CD14-positive monocyte (primary cell): ENCODE measurements around the gene DUOXA1. TPM values are rescaled to one million over a fixed set of nuclear protein-coding genes. Genes with fewer than 3 reads are reported as not detected.

Experiments used
- DNase-seq, 3 donors: peaks; one replicate each; pipeline ENCODE4 v3.0.0-alpha.2; 2011 to 2022
- H2AFZ ChIP-seq: 2 replicates; pipeline ENCODE4 v1.6.0; 2012; ENCODE audit warnings: mild to moderate bottlenecking, low read depth, low read length, inconsistent platforms; ENCODE audit not compliant: insufficient read depth, poor library complexity, severe bottlenecking
- H3K27ac ChIP-seq, 2 donors: 1 replicate in 1 of 2; 2 replicates in 1 of 2; pipeline ENCODE4 v1.5.1; 2012 to 2013; ENCODE audit warnings: low read length in 2 of 2, control low read depth in 1 of 2, inconsistent platforms in 1 of 2, low read depth in 1 of 2, mild to moderate bottlenecking in 1 of 2
- H3K27me3 ChIP-seq, 2 donors: one replicate each; pipeline versions ENCODE4 v1.6.0 to v1.6.1; 2011 to 2013; ENCODE audit warnings: low read length in 2 of 2; ENCODE audit not compliant: control insufficient read depth in 2 of 2, insufficient read depth in 2 of 2
- H3K36me3 ChIP-seq, 2 donors: replicated peaks in 1 of 2; 1 replicate in 1 of 2; 2 replicates in 1 of 2; pipeline versions ENCODE4 v1.5.1 to v1.6.1; 2012 to 2013; ENCODE audit warnings: low read length in 2 of 2, control low read depth in 1 of 2, inconsistent platforms in 1 of 2, mild to moderate bottlenecking in 1 of 2; ENCODE audit not compliant: insufficient read depth in 2 of 2, control insufficient read depth in 1 of 2
- H3K4me1 ChIP-seq, 2 donors: 1 replicate in 1 of 2; 2 replicates in 1 of 2; pipeline versions ENCODE4 v1.5.1 to v1.6.1; 2012 to 2013; ENCODE audit warnings: low read length in 2 of 2, control low read depth in 1 of 2, inconsistent platforms in 1 of 2, mild to moderate bottlenecking in 1 of 2, moderate library complexity in 1 of 2; ENCODE audit not compliant: insufficient read depth in 2 of 2, control insufficient read depth in 1 of 2
- H3K4me2 ChIP-seq: replicated peaks from 2 replicates; pipeline ENCODE3; 2012; ENCODE audit warnings: low read length, moderate library complexity, mild to moderate bottlenecking; ENCODE audit not compliant: poor library complexity, severe bottlenecking; ENCODE audit errors: extremely low read depth
- H3K4me3 ChIP-seq, 3 experiments: fragments of 200-600 bp in 1 of 3; sonication (generic) in 1 of 3; replicated peaks in 1 of 3; 1 replicate in 2 of 3; 2 replicates in 1 of 3; pipeline ENCODE4 v1.5.1; 2011 to 2013; ENCODE audit warnings: low read length in 3 of 3, mild to moderate bottlenecking in 3 of 3, control low read depth in 2 of 3, low read depth in 2 of 3, inconsistent platforms in 1 of 3, moderate library complexity in 1 of 3
- H3K79me2 ChIP-seq: 2 replicates; pipeline ENCODE4 v1.6.0; 2012; ENCODE audit warnings: mild to moderate bottlenecking, control low read depth, inconsistent platforms, low read length, moderate library complexity; ENCODE audit not compliant: insufficient read depth
- H3K9ac ChIP-seq: 2 replicates; pipeline ENCODE4 v1.6.0; 2017; ENCODE audit warnings: low read length, mild to moderate bottlenecking; ENCODE audit not compliant: insufficient read depth, poor library complexity, severe bottlenecking
- H3K9me3 ChIP-seq, 2 donors: replicated peaks in 1 of 2; 1 replicate in 1 of 2; 2 replicates in 1 of 2; pipeline versions ENCODE4 v1.5.1 to v1.6.1; 2012 to 2013; ENCODE audit warnings: low read length in 2 of 2, control low read depth in 1 of 2; ENCODE audit not compliant: control insufficient read depth in 1 of 2, insufficient read depth in 1 of 2
- H4K20me1 ChIP-seq: 2 replicates; pipeline ENCODE4 v1.6.0; 2012; ENCODE audit warnings: mild to moderate bottlenecking, low read length, control low read depth, moderate library complexity; ENCODE audit not compliant: insufficient read depth
- H3K27ac Mint-ChIP-seq, 7 donors: one replicate each; pipeline ENCODE4 v1.8.0; 2020; ENCODE audit warnings: mild to moderate bottlenecking in 7 of 7, mixed read lengths in 7 of 7, moderate library complexity in 6 of 7, inconsistent platforms in 2 of 7
- H3K27me3 Mint-ChIP-seq, 3 donors: one replicate each; pipeline ENCODE4 v1.8.0; 2021 to 2022; ENCODE audit warnings: low read depth in 3 of 3, mild to moderate bottlenecking in 3 of 3, mixed read lengths in 3 of 3, moderate library complexity in 3 of 3, inconsistent platforms in 1 of 3
- H3K36me3 Mint-ChIP-seq, 2 donors: one replicate each; pipeline ENCODE4 v1.8.0; 2020; ENCODE audit warnings: mixed read lengths in 2 of 2, inconsistent platforms in 1 of 2, mild to moderate bottlenecking in 1 of 2
- H3K4me1 Mint-ChIP-seq: one replicate; pipeline ENCODE4 v1.8.0; 2020; ENCODE audit warnings: mild to moderate bottlenecking, mixed read lengths
- H3K4me3 Mint-ChIP-seq, 2 donors: one replicate each; pipeline ENCODE4 v1.8.0; 2020; ENCODE audit warnings: mild to moderate bottlenecking in 2 of 2, mixed read lengths in 2 of 2, moderate library complexity in 1 of 2
- H3K9me3 Mint-ChIP-seq, 7 donors: one replicate each; pipeline ENCODE4 v1.8.0; 2020 to 2022; ENCODE audit warnings: mixed read lengths in 7 of 7, mild to moderate bottlenecking in 6 of 7, moderate library complexity in 6 of 7, inconsistent platforms in 2 of 7
- WGBS: methylation state at CpG from one replicate; pipeline ENCODE4 v1.1.5; 2013; ENCODE audit warnings: missing lambda C conversion rate; ENCODE audit not compliant: insufficient coverage; 5-methylcytosine and 5-hydroxymethylcytosine counted together
- intact Hi-C, 2 donors: fragments of 100-400 bp; cut with micrococcal nuclease; formaldehyde crosslinking; loops; one replicate each; pipeline versions ENCODE4 v1.15.0 to v1.15.1; 2023
- polyA plus RNA-seq, 3 donors: library from polyadenylated mRNA; depleted of rRNA in 1 of 3; unstranded in 2 of 3; stranded (reverse) in 1 of 3; fragments of 300-500 nt in 2 of 3; fragments of >200 nt in 1 of 3; fragmentation: Illumina TruSeq in 2 of 3; gene quantifications; 1 replicate in 2 of 3; 2 replicates in 1 of 3; pipeline ENCODE4 v1.2.3, GENCODE V29; 2012 to 2021
- TF ChIP-seq, protein P1 (sequence below): fragments of 200-600 bp; IDR thresholded peaks from one replicate; pipeline ENCODE4 v1.8.0; 2022; ENCODE audit warnings: antibody characterized with exemption, mild to moderate bottlenecking

DUOXA1 gene
- polyA plus RNA-seq, 3 donors: not detected

- H3K27ac Mint-ChIP-seq: no peak overlapping the region
- WGBS: 78% methylated on average over 6 of the region's 7 CpGs
- Histone ChIP-seq H3K27ac (no peak overlapping the region), H3K27me3 (no peaks in the 10 kb centered on the region), H3K4me2 (no peak overlapping the region), H3K4me1 (no peaks in the 10 kb centered on the region), H4K20me1 (no peaks in the 10 kb centered on the region), H3K9me3 (no peaks in the 10 kb centered on the region), H3K9ac (no peak overlapping the region), H2AFZ (no peak overlapping the region), H3K36me3 (no peaks in the 10 kb centered on the region), H3K4me3 (no peak overlapping the region), H3K79me2 (no peaks in the 10 kb centered on the region)
- intact Hi-C loops: no loop called here
- peaks cover 2% of the 10 kb centered on the region for H3K4me1 Mint-ChIP-seq
- no peak overlapping the region for H3K4me3 Mint-ChIP-seq
- peaks cover 0 to 9% (median 5%) of the 10 kb centered on the region in 3 donors for H3K27me3 Mint-ChIP-seq
- H3K9me3 Mint-ChIP-seq: no peaks in the 10 kb centered on the region
- TF ChIP-seq, protein P1, sequence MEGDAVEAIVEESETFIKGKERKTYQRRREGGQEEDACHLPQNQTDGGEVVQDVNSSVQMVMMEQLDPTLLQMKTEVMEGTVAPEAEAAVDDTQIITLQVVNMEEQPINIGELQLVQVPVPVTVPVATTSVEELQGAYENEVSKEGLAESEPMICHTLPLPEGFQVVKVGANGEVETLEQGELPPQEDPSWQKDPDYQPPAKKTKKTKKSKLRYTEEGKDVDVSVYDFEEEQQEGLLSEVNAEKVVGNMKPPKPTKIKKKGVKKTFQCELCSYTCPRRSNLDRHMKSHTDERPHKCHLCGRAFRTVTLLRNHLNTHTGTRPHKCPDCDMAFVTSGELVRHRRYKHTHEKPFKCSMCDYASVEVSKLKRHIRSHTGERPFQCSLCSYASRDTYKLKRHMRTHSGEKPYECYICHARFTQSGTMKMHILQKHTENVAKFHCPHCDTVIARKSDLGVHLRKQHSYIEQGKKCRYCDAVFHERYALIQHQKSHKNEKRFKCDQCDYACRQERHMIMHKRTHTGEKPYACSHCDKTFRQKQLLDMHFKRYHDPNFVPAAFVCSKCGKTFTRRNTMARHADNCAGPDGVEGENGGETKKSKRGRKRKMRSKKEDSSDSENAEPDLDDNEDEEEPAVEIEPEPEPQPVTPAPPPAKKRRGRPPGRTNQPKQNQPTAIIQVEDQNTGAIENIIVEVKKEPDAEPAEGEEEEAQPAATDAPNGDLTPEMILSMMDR: no peak
- no peak for DNase-seq
- no peaks in the 10 kb centered on the region for H3K36me3 Mint-ChIP-seq
Observed at GRCh38 chr15:45091161-45091560, 38.5 kb downstream of the DUOXA1 start.

- Histone ChIP-seq H3K79me2 (no peaks in the 10 kb centered on the region), H3K9ac (no peak overlapping the region), H3K4me3 (no peak overlapping the region), H4K20me1 (no peaks in the 10 kb centered on the region), H3K36me3 (no peaks in the 10 kb centered on the region), H3K27me3 (no peaks in the 10 kb centered on the region), H3K4me1 (no peaks in the 10 kb centered on the region), H3K9me3 (no peaks in the 10 kb centered on the region), H2AFZ (no peak overlapping the region), H3K4me2 (no peak overlapping the region), H3K27ac (no peak overlapping the region)
- Mint-ChIP-seq H3K4me3 (no peak overlapping the region), H3K9me3 (no peaks in the 10 kb centered on the region), H3K27ac (no peak overlapping the region), H3K27me3 (peaks cover 0 to 9% (median 5%) of the 10 kb centered on the region in 3 donors), H3K4me1 (peaks cover 2% of the 10 kb centered on the region), H3K36me3 (no peaks in the 10 kb centered on the region)
- WGBS: 100% methylated on average over 1 of the region's 3 CpGs
- intact Hi-C loops: no loop called here
- DNase-seq: no peak
- TF ChIP-seq, protein P1: no peak
Observed at GRCh38 chr15:45089712-45090373, 39.8 kb downstream of the DUOXA1 start.
